Adipocyte (in vitro differentiated cells): ENCODE results near the gene NKD2.

Experiments
- DNase-seq: peaks from one replicate; pipeline ENCODE4 v3.0.0-alpha.2; 2015; ENCODE audit warnings: low read depth
- H3K27me3 ChIP-seq: replicated peaks from 2 replicates; pipeline ENCODE4 v1.7.0; 2013; ENCODE audit warnings: mild to moderate bottlenecking, low read length, moderate library complexity; ENCODE audit not compliant: control insufficient read depth, insufficient read depth
- H3K36me3 ChIP-seq: 2 replicates; pipeline ENCODE4 v1.7.0; 2013; ENCODE audit warnings: low read length, mild to moderate bottlenecking, moderate library complexity; ENCODE audit not compliant: control insufficient read depth, insufficient read depth, severe bottlenecking
- H3K4me1 ChIP-seq: 2 replicates; pipeline ENCODE4 v1.7.0; 2013; ENCODE audit warnings: mild to moderate bottlenecking, low read length, moderate library complexity; ENCODE audit not compliant: control insufficient read depth, insufficient read depth
- H3K4me3 ChIP-seq: 2 replicates; pipeline ENCODE4 v1.7.0; 2013; ENCODE audit warnings: mild to moderate bottlenecking, low read length, moderate library complexity
- H3K9ac ChIP-seq: 2 replicates; pipeline ENCODE4 v1.7.0; 2013; ENCODE audit warnings: mild to moderate bottlenecking, low read length, moderate library complexity
- H3K9me3 ChIP-seq: 2 replicates; pipeline ENCODE4 v1.7.0; 2013; ENCODE audit warnings: mild to moderate bottlenecking, low read length, moderate library complexity; ENCODE audit not compliant: control insufficient read depth

Gene NKD2

DNA sequence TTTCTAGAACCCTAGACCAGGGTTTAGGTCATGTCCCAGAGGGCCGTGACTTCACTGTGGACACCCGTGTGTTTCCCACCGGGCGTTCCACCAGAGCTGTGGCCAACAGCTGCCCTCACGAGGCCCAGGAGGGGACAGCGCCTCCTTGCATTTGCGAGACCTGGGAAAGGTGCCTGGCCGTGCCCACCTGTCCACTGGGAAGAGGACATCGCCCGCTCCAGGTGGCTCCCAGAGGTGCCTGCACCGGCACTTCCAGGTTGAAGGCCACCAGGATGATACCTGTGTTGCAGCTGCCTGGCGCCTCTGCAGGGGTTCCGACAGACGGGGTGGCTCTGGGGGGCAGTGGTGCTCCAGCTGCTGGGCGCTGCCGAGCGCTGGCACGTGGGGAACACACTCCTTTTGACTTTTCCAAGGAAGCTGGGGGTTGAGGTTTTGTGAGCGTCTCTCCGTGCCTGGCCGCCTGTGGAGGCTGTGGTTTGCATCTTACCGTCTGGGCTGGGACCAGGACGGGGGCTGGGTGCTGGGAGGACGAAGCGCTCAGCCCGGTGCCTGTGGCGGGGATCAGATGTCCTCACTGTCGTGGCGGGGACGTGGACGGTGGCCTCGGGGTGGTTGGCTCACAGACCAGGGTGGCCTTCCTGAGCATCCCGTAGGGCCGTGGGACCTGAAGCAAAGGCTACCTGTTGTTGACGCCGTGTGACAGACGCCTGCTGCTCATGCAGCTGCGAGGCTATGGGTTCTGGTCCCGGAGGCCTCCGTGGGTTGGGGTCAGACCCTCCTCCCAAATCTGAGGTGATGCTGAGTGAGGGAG lies 19.2 kb downstream of the NKD2 start:
- Histone ChIP-seq H3K4me1 (no peaks in the 10 kb centered on the region), H3K4me3 (no peak overlapping the region), H3K27me3 (peaks cover 25% of the 10 kb centered on the region), H3K9me3 (no peaks in the 10 kb centered on the region), H3K36me3 (no peaks in the 10 kb centered on the region), H3K9ac (no peak overlapping the region)
- no peak for DNase-seq

DNA sequence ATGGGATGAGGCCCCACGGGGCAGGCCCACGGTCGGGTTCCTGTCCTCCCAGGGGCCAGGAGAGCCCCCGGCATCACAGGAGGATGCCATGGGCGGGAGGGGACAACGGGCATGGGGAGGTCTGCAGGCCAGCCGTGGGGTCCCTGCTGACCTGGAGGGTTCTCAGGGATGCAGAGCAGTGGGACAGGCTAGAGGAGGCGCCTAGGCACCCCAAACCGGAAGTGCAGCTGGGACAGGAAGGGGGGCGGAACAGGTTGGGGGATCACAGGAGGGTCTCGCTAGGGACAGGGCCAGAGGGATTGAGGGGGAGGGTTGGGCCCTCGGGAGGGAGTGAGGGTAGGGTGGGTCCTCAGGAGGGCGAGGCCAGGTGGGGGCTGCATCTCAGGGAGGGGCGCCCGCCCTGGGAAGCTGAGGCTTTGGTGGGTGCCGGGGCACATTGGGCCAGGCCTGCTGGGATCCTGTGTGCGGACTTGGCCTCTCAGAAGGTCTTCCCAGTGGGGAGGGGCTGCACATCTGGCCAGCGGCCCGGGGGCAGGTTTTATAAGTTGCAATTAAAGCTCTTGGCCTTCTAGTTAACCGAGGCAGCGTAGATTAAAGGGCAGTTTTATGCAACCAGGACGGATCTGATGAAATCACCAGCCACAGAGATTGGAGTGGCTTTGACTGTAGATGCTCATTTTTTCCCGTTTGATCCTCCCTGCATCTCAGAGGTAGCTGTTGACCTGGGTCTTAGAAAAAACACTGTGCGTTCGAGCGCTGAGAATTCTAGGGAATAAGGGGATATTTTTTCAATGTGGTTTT lies 20.1 kb downstream of the NKD2 start:
- H3K4me3 ChIP-seq: no peak overlapping the region
- H3K4me1 ChIP-seq: no peaks in the 10 kb centered on the region
- no peak for DNase-seq
- no peaks in the 10 kb centered on the region for H3K36me3 ChIP-seq
- no peak overlapping the region for H3K9ac ChIP-seq
- H3K27me3 ChIP-seq: peaks cover 26% of the 10 kb centered on the region
- no peaks in the 10 kb centered on the region for H3K9me3 ChIP-seq

DNA sequence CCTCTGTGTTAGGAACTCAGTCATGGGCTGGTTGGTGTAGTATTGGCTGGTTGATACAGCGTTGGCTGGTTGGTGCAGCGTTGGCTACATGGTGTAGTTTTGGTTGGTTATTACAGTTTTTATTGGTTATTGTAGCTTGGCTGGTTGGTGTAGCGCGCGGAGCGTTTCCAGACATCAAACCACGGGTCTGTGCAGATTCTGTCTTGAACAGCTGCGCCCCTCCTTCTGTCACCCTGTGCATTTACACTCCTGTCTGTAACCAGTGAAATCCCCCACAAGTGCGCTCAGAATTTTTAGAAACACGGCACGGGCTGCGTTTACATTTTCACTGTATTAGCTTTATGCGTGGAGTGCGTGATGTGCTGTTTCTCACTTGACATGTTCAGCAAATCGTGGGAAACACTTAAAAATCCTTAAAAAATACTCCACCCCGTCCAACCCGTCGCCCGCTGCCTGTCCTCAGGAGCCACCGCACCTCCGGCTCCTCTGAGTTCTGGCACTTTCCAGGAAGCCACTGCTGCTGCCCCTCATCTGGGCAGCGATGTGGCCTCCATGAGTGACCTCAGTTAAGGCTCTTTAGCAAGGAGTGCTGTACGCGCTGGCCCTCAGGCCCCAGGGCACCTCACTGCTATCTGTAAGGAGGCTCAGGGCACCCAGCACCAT lies 20.8 kb downstream of the NKD2 start:
- H3K27me3 ChIP-seq: peaks cover 29% of the 10 kb centered on the region
- DNase-seq: no peak

DNA sequence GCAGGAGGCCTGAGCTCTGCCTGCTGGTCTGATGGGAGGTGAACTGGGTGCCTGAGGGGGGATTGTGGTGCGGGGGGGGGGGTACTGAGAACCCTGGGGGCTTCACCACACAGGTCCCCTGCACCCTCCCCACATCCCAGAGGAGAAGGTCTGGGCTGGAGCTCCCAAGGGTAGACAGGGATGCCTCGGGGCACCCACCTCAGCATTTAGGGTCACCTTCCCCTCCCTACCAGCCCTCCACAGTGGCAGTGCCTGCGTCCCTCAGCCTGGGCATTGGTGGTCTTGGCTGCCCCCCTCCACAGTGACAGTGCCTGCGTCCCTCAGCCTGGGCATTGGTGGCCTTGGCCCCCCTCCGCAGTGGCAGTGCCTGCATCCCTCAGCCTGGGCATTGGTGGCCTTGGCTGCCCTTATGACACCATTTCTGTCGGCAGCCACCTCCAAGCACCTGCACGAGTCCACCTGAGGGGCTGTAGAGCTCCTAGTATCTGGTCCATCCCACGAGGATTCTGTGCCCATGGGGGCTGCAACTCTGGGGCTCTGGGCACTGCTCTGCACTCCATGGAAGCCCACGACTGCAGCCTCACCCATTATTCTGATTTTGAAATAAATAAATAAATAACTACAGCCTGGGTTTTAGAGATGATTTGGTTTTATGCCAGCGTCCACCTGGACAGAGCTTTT lies 21.5 kb downstream of the NKD2 start:
- H3K9ac ChIP-seq: no peak overlapping the region
- DNase-seq: no peak
- H3K27me3 ChIP-seq: peaks cover 29% of the 10 kb centered on the region
- no peaks in the 10 kb centered on the region for H3K9me3 ChIP-seq
- H3K36me3 ChIP-seq: peaks cover 3% of the 10 kb centered on the region
- no peak overlapping the region for H3K4me3 ChIP-seq
- H3K4me1 ChIP-seq: no peaks in the 10 kb centered on the region

More for the DNA sequence above, 20.8 kb downstream of the NKD2 start:
- Histone ChIP-seq H3K9me3 (no peaks in the 10 kb centered on the region), H3K4me3 (no peak overlapping the region), H3K9ac (no peak overlapping the region), H3K36me3 (no peaks in the 10 kb centered on the region), H3K4me1 (no peaks in the 10 kb centered on the region)

DNA sequence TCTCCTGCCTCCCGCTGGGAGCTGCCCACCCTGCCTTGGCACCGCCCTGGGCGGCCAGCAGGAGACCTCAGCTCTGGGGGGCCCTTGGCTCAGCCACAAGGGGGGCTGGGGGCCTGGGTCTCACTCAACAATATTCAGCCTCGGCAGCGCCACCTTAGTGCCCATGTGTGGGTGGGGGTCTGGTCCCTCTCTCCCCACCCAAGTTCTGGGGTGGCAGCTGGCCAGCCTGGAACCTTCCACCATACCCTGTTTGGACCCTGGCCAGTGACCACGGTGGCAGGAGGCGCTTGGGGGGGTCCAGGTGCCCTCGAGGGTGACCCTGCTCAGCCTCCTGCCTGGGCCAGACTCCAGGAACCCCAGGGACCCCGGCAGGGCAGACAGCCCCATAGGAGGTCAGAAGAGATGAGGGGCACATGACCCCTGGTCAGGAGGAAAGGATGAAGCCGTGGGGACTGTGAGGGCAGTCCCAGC lies 22.2 kb downstream of the NKD2 start:
- no peak overlapping the region for H3K4me3 ChIP-seq
- no peaks in the 10 kb centered on the region for H3K9me3 ChIP-seq
- no peak overlapping the region for H3K9ac ChIP-seq
- peaks cover 3% of the 10 kb centered on the region for H3K36me3 ChIP-seq
- peaks cover 29% of the 10 kb centered on the region for H3K27me3 ChIP-seq
- no peaks in the 10 kb centered on the region for H3K4me1 ChIP-seq
- no peak for DNase-seq

DNA sequence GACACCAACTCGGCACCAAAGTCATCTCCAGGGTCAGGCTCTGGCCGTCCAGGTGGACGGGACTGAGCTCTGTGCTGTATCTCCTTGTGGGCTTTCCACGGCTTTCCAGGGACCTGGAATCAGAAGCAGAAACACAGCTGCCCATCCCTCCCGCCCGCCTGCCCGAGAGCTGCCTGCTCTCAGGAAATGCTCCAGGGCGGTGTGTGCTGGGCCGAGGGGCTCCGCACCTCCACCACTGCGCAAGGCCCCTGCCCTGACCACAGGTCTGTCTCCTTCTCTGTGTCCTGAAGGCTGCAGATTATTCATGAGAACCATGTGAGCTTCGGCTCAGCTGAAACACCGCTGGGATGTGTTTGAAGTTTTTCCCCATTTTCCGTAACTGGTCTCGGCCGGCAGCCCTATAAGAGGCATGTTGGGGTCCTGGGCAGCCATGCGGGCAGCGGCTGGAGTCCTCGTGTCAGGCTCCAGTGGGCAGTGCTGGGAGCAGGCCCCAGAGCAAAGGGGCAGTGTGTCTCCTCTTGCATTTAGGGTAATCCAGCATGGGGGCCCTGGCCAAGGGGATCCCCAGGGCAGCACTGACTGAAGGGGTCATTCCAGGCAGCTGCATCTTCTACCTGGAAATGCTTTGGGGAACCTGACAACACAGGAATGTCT lies 22.8 kb downstream of the NKD2 start:
- no peaks in the 10 kb centered on the region for H3K9me3 ChIP-seq
- H3K36me3 ChIP-seq: peaks cover 3% of the 10 kb centered on the region
- H3K27me3 ChIP-seq: peaks cover 29% of the 10 kb centered on the region
- no peaks in the 10 kb centered on the region for H3K4me1 ChIP-seq
- no peak overlapping the region for H3K9ac ChIP-seq
- no peak overlapping the region for H3K4me3 ChIP-seq
- DNase-seq: no peak

DNA sequence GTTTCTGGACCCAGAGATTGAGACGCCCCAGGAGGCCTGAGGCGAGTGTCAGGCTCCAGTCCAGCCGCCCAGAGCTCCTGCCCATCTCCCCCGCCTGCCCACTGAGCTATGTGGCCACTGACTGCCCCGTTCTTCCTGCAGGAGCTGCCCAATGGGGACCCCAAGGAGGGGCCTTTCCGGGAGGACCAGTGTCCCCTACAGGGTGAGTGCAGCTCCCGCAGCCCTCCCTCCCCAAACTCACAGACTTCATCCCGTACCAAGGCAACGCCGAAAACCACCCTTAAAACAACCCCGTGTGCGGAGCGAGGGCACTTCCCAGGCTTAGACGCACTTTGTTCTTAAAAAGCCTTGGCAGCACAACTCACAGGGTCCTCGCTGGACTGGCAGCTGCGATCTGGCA lies 23.4 kb downstream of the NKD2 start:
- Histone ChIP-seq H3K9me3 (no peaks in the 10 kb centered on the region), H3K4me1 (no peaks in the 10 kb centered on the region), H3K4me3 (no peak overlapping the region), H3K36me3 (peaks cover 3% of the 10 kb centered on the region), H3K9ac (no peak overlapping the region), H3K27me3 (peaks cover 29% of the 10 kb centered on the region)
- DNase-seq: no peak

DNA sequence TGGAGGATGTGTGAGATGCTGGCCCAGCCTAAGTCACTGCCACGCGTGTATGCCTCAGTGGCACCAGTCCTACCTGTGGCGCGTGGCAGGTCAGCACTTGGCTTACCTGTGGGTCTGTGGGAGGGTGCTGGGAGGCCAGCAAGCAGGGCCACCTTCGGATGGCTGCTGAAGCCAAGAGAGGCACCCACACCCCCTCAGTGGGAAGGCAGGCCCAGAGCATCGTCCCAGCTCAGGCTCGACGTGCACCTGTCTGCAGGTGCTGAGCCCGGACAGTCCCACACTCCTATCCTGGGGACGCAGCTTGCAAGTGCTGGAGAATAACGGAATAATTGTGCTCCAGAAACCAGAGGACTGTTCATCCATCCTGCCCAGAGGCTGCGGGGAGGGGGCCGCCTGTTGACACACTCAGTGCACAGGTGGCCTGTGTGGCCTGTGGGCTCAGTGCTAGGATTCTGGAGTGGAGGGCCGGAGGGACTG lies 24.0 kb downstream of the NKD2 start:
- no peak for DNase-seq
- no peak overlapping the region for H3K4me3 ChIP-seq
- H3K27me3 ChIP-seq: peaks cover 25% of the 10 kb centered on the region
- no peaks in the 10 kb centered on the region for H3K9me3 ChIP-seq
- H3K36me3 ChIP-seq: peaks cover 3% of the 10 kb centered on the region
- H3K4me1 ChIP-seq: no peaks in the 10 kb centered on the region
- H3K9ac ChIP-seq: no peak overlapping the region

DNA sequence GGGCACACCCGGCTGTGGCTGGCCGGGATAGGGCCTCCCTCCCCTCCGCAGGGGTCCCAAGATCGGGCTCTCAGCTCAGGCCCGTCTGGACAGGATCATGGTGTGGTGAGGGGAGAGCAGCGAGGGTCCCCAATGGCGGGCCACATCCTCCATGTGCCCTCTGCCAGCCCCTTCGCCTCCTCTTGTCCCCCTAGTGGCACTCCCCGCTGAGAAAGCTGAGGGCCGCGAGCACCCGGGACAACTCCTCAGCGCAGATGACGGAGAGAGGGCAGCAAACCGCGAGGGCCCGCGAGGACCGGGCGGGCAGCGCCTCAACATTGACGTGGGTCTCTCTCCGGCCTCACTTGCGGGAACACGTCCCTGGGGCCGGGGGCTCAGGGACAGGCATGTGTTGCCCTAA lies 24.6 kb downstream of the NKD2 start:
- Histone ChIP-seq H3K9ac (no peak overlapping the region), H3K36me3 (peaks cover 3% of the 10 kb centered on the region), H3K4me3 (no peak overlapping the region), H3K9me3 (no peaks in the 10 kb centered on the region), H3K27me3 (peaks cover 20% of the 10 kb centered on the region), H3K4me1 (no peaks in the 10 kb centered on the region)
- DNase-seq: no peak

DNA sequence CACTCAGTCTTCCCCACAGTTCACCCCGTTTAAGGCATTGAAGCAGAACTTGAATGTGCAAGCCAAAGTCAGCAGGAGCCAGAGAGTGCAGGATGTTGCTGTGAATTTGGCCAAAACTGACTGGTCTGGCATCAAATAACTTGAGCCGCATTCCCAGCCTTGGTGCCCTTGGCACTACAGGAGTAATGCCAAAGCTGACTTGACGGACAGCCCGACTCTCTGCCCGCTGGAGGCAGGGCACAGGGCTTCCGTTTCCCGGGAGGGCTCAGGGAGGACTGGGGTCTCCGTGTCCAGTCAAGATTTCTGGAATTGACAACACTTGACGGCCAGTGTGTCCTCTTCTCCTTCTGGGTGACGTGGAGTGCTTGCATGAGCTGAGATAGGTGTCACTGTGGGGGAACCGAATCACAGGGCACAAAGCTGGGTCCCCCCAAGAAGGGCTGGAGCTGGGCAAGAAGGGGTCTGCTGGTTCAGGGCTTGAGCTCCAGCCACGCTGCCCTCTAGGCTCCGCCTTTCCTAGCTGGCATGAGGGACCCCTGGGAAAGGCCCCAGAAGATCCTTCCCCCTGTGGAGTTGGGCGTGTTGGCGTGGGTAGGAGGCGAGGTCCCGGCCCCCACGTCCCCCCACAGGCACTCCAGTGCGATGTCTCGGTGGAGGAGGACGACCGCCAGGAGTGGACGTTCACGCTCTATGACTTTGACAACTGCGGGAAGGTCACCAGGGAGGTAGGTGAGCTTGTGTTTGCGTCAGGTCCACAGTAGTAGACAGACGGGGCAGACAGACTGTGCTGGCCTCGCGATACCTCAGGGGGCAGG lies 25.2 kb downstream of the NKD2 start:
- Histone ChIP-seq H3K4me1 (no peaks in the 10 kb centered on the region), H3K36me3 (peaks cover 3% of the 10 kb centered on the region), H3K9me3 (no peaks in the 10 kb centered on the region), H3K27me3 (peaks cover 18% of the 10 kb centered on the region), H3K4me3 (no peak overlapping the region), H3K9ac (no peak overlapping the region)
- DNase-seq: no peak
